K562 (cell line): ENCODE results near the gene ARHGAP25. TPM values are rescaled to one million over a fixed set of nuclear protein-coding genes. Genes with fewer than 3 reads are reported as not detected.

Source experiments
- ATAC-seq: fragments of 200-7000 bp; cut with Tn5 transposase; 3 replicates; pipeline ENCODE4 v1.9.1; 2020; ENCODE audit warnings: moderate library complexity
- BruUV-seq: library from RNA; stranded (reverse); fragments of 400-500 nt; replicated peaks from 2 replicates; lab custom pipeline; 2021; lab: Mats Ljungman, UMichigan
- CTCF ChIA-PET: fragments of 300-600 bp; formaldehyde crosslinking; extraction: SDS; loops from one replicate; lab custom pipeline; 2021; ENCODE audit warnings: low intra/inter-chr PET ratio; lab: Yijun Ruan, JAX
- POLR2A ChIA-PET: fragments of 300-600, 350-650 bp; sonication (Branson Sonifier 250); formaldehyde crosslinking; extraction: SDS; loops from one replicate; lab custom pipeline; 2021; ENCODE audit warnings: antibody characterized with exemption, inconsistent platforms; lab: Yijun Ruan, JAX
- DNase-seq, 4 experiments: peaks; one replicate each; pipeline versions ENCODE4 v3.0.0 to v3.0.0-alpha.2; 2011 to 2018; ENCODE audit warnings: low spot score in 3 of 4, mixed read lengths in 3 of 4; ENCODE audit errors: extremely low read depth in 1 of 4
- FAIRE-seq: peaks from 2 replicates; lab custom pipeline; 2011; peaks lifted over from hg19 to GRCh38; lab: Jason Lieb, UNC
- H2AFZ ChIP-seq: 2 replicates; pipeline ENCODE4 v1.6.0; 2011; ENCODE audit warnings: low read depth, low read length, control low read depth, inconsistent platforms
- H3K27ac ChIP-seq: fragments of 200-600 bp; 3 replicates; pipeline ENCODE4 v1.8.0; 2011; ENCODE audit warnings: low read depth, mild to moderate bottlenecking, control low read depth, inconsistent platforms, low read length, moderate library complexity, mixed read lengths; ENCODE audit errors: extremely low read depth
- H3K27me3 ChIP-seq, 2 experiments: fragments of 300-600 bp in 1 of 2; 2 replicates in 1 of 2; 3 replicates in 1 of 2; pipeline versions ENCODE4 v1.6.0 to v1.8.0; 2011; ENCODE audit warnings: inconsistent platforms in 2 of 2, low read length in 2 of 2, mild to moderate bottlenecking in 1 of 2, mixed read lengths in 1 of 2, moderate library complexity in 1 of 2; ENCODE audit not compliant: control insufficient read depth in 2 of 2, insufficient read depth in 2 of 2
- H3K36me3 ChIP-seq: fragments of 300-600 bp; 3 replicates; pipeline ENCODE4 v1.8.0; 2011; ENCODE audit warnings: mild to moderate bottlenecking, low read length, inconsistent platforms; ENCODE audit not compliant: control insufficient read depth, insufficient read depth
- H3K4me1 ChIP-seq, 2 experiments: fragments of 200-600 bp in 1 of 2; replicated peaks in 1 of 2; 2 replicates in 1 of 2; 3 replicates in 1 of 2; pipeline versions ENCODE4 v1.5.1 to v1.8.0; 2011; ENCODE audit warnings: inconsistent platforms in 2 of 2, low read length in 2 of 2, mild to moderate bottlenecking in 1 of 2, mixed read lengths in 1 of 2, moderate library complexity in 1 of 2; ENCODE audit not compliant: control insufficient read depth in 2 of 2, insufficient read depth in 2 of 2
- H3K4me2 ChIP-seq: 2 replicates; pipeline ENCODE4 v1.6.1; 2011; ENCODE audit warnings: low read length, control low read depth, inconsistent platforms, mixed read lengths; ENCODE audit not compliant: insufficient read depth
- H3K4me3 ChIP-seq: fragments of 200-600 bp; sonication (generic), shearing (Covaris generic); 2 replicates; pipeline ENCODE4 v1.5.1; 2016; ENCODE audit warnings: control low read depth, inconsistent platforms
- H3K79me2 ChIP-seq: fragments of 200-600 bp; 3 replicates; pipeline ENCODE4 v1.8.0; 2011; ENCODE audit warnings: low read length, inconsistent platforms; ENCODE audit not compliant: control insufficient read depth, insufficient read depth
- H3K9ac ChIP-seq, 2 experiments: 2 replicates each; pipeline versions ENCODE4 v1.6.0 to v1.6.1; 2011; ENCODE audit warnings: low read depth in 2 of 2, low read length in 2 of 2, control low read depth in 1 of 2, inconsistent platforms in 1 of 2, mild to moderate bottlenecking in 1 of 2, mixed read lengths in 1 of 2; ENCODE audit not compliant: insufficient read depth in 1 of 2
- H3K9me1 ChIP-seq: one replicate; pipeline ENCODE4 v1.6.0; 2011; ENCODE audit warnings: inconsistent platforms, mild to moderate bottlenecking, low read length, moderate library complexity; ENCODE audit not compliant: control insufficient read depth, insufficient read depth
- H3K9me3 ChIP-seq: replicated peaks from 2 replicates; pipeline ENCODE4 v1.5.1; 2011; ENCODE audit warnings: low read depth, low read length, inconsistent platforms; ENCODE audit not compliant: control insufficient read depth, insufficient read depth
- H4K20me1 ChIP-seq: replicated peaks from 2 replicates; pipeline ENCODE4 v1.6.1; 2011; ENCODE audit warnings: low read length, inconsistent platforms, mixed read lengths; ENCODE audit not compliant: control insufficient read depth, insufficient read depth
- MYNN ChIP-seq, 2 experiments: sonication (generic); formaldehyde crosslinking in 1 of 2; IDR thresholded peaks; 2 replicates each; pipeline versions ENCODE4 v1.5.0 to v1.6.1; 2016 to 2020; ENCODE audit warnings: antibody characterized with exemption in 1 of 2, missing genetic modification reagents in 1 of 2
- TAL1 ChIP-seq: fragments of 450-650 bp; IDR thresholded peaks from 2 replicates; pipeline ENCODE4 v1.6.1; 2016; ENCODE audit warnings: mild to moderate bottlenecking
- TOE1 ChIP-seq, 2 experiments: fragments of 450-650 bp in 1 of 2; sonication (generic) in 1 of 2; formaldehyde crosslinking in 1 of 2; IDR thresholded peaks; 2 replicates each; pipeline versions ENCODE4 v1.7.1 to v1.8.0; 2016 to 2022; ENCODE audit warnings: borderline replicate concordance in 2 of 2, mild to moderate bottlenecking in 2 of 2, antibody characterized with exemption in 1 of 2, inconsistent platforms in 1 of 2, low read depth in 1 of 2, missing genetic modification reagents in 1 of 2, moderate library complexity in 1 of 2
- WGBS: fragments of 100-300 bp; shearing (Covaris generic); methylation state at CpG from one replicate; pipeline ENCODE4 v1.1.6; 2016; ENCODE audit warnings: low coverage, mixed read lengths; ENCODE audit not compliant: insufficient coverage; ENCODE audit errors: missing lambda C conversion rate; 5-methylcytosine and 5-hydroxymethylcytosine counted together
- in situ Hi-C: fragments of 300-500 bp; cut with MboI; formaldehyde crosslinking; loops from 4 replicates; pipeline ENCODE4 v1.15.0; 2018; ENCODE audit warnings: inconsistent platforms, mixed read lengths
- intact Hi-C: fragments of 100-400 bp; cut with micrococcal nuclease; formaldehyde crosslinking; loops from 2 replicates; pipeline ENCODE4 v1.14.2; 2022
- polyA plus RNA-seq, 8 experiments: library from polyadenylated mRNA; depleted of rRNA in 4 of 8; stranded (reverse) in 5 of 8; unstranded in 3 of 8; fragments of >200 nt; fragmentation: Nextera tagmentation in 2 of 8; fragmentation: Illumina TruSeq in 1 of 8; extraction: Ambion mirVana in 2 of 8; extraction: Trizol in 1 of 8; gene quantifications; 2 replicates each; pipeline versions ENCODE4 v1.2.1 to v1.2.3, GENCODE V29; 2011 to 2014; ENCODE audit warnings: inconsistent platforms in 1 of 8, missing spikeins in 1 of 8
- total RNA-seq, 7 experiments: library from RNA; depleted of rRNA in 6 of 7; stranded (reverse); fragments of >200 nt in 6 of 7; fragmentation: Illumina TruSeq in 2 of 7; extraction: Trizol in 2 of 7; gene quantifications; 2 replicates each; pipeline versions ENCODE4 v1.2.1 to v1.2.3, GENCODE V29; 2011 to 2021; ENCODE audit warnings: low replicate concordance in 1 of 7
- TF ChIP-seq, protein P1 (sequence below): IDR thresholded peaks from 3 replicates; pipeline ENCODE4 v1.6.1; 2011; ENCODE audit warnings: borderline replicate concordance, mild to moderate bottlenecking, moderate library complexity; ENCODE audit not compliant: insufficient read length; ENCODE audit errors: extremely low read depth
- TF ChIP-seq, protein P2 (sequence below): fragments of 450-650 bp; formaldehyde crosslinking; IDR thresholded peaks from 2 replicates; pipeline ENCODE4 v1.4.0; 2022; ENCODE audit warnings: mild to moderate bottlenecking, moderate library complexity

Gene ARHGAP25
- total and polyA plus RNA-seq, 9 of the 15 experiments (the other 6 are each of a cell fraction or from before 2014, with no cell fraction given): 4.9 to 14.8 (median 10.7) TPM

DNA sequence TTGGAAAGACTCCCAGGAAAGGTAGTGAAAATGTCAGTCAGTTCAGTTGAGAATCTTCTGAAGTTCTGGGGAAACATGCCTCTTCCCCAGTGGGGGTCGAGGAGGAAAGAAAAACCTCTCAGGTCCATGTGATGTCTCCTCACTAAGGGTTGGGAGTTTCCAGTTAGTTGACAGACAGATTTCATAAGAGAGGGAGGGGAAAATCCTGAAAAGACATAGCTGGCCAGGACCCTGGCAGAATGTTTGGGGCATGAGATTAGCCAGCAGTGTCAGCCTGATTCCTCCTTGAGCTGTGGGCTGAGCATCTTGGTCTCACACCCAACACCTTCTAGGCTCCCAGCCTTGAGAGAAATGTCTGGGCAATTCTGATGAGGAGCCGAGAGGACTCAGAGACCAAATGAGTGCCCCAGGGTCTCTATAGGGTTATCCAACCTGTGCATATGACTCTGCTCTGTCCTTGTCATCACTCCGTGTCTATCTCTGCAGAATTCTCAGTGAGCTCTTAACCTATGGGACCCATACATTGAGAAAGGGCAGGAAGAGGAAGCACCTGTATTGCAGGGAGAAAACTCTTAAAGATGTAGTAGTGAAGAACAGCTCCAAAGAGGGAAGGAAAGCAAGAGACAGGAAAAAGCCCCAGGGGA lies 122.7 kb downstream of the ARHGAP25 start:
- POLR2A ChIA-PET: interaction anchor here (1.4 to 4.8 kb wide), 3 partner anchors 9 to 76 kb away, joined by 3 to 20 read pairs (median 6); no protein-coding TSS in a partner anchor
- Histone ChIP-seq H3K79me2 (no peaks in the 10 kb centered on the region), H3K9me3 (no peaks in the 10 kb centered on the region), H3K27ac (no peak overlapping the region), H3K9ac (no peak overlapping the region), H3K9me1 (no peaks in the 10 kb centered on the region), H3K4me3 (no peak overlapping the region), H4K20me1 (no peaks in the 10 kb centered on the region), H3K27me3 (no peaks in the 10 kb centered on the region; a peak in 1 of 5 replicates), H2AFZ (no peak overlapping the region), H3K36me3 (no peaks in the 10 kb centered on the region), H3K4me2 (no peak overlapping the region), H3K4me1 (peaks cover 0 to 30% of the 10 kb centered on the region in 2 experiments; a peak in 4 of 5 replicates)
- ATAC-seq (no peak), FAIRE-seq (no peak), DNase-seq (no peak)
- no TSS peak for BruUV-seq
- 25% methylated on average over 3 of the region's 3 CpGs for WGBS
- TF ChIP-seq, protein P1, sequence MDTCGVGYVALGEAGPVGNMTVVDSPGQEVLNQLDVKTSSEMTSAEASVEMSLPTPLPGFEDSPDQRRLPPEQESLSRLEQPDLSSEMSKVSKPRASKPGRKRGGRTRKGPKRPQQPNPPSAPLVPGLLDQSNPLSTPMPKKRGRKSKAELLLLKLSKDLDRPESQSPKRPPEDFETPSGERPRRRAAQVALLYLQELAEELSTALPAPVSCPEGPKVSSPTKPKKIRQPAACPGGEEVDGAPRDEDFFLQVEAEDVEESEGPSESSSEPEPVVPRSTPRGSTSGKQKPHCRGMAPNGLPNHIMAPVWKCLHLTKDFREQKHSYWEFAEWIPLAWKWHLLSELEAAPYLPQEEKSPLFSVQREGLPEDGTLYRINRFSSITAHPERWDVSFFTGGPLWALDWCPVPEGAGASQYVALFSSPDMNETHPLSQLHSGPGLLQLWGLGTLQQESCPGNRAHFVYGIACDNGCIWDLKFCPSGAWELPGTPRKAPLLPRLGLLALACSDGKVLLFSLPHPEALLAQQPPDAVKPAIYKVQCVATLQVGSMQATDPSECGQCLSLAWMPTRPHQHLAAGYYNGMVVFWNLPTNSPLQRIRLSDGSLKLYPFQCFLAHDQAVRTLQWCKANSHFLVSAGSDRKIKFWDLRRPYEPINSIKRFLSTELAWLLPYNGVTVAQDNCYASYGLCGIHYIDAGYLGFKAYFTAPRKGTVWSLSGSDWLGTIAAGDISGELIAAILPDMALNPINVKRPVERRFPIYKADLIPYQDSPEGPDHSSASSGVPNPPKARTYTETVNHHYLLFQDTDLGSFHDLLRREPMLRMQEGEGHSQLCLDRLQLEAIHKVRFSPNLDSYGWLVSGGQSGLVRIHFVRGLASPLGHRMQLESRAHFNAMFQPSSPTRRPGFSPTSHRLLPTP: no peak
- TF ChIP-seq, protein P2, sequence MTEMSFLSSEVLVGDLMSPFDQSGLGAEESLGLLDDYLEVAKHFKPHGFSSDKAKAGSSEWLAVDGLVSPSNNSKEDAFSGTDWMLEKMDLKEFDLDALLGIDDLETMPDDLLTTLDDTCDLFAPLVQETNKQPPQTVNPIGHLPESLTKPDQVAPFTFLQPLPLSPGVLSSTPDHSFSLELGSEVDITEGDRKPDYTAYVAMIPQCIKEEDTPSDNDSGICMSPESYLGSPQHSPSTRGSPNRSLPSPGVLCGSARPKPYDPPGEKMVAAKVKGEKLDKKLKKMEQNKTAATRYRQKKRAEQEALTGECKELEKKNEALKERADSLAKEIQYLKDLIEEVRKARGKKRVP (CRISPR knock-in tag): no peak
- TF ChIP-seq TOE1 (IDR thresholded peaks at IDR 0.05; ENCODE audit: borderline replicate concordance) (no peak), TOE1 (CRISPR knock-in tag; IDR thresholded peaks at IDR 0.05; ENCODE audit: borderline replicate concordance, low read depth) (no peak), MYNN (IDR thresholded peaks at IDR 0.05) (no peak), MYNN (CRISPR knock-in tag; IDR thresholded peaks at IDR 0.05) (no peak), TAL1 (no peak)
- intact Hi-C loops: no loop called here
- in situ Hi-C loops: no loop called here
- CTCF ChIA-PET: no interaction called here
